ENCODE measurements around the gene MBP.

GRCh38 chr18:77150588-77150987, 18.0 kb upstream of the MBP start:
- TF ChIP-seq, protein P1, sequence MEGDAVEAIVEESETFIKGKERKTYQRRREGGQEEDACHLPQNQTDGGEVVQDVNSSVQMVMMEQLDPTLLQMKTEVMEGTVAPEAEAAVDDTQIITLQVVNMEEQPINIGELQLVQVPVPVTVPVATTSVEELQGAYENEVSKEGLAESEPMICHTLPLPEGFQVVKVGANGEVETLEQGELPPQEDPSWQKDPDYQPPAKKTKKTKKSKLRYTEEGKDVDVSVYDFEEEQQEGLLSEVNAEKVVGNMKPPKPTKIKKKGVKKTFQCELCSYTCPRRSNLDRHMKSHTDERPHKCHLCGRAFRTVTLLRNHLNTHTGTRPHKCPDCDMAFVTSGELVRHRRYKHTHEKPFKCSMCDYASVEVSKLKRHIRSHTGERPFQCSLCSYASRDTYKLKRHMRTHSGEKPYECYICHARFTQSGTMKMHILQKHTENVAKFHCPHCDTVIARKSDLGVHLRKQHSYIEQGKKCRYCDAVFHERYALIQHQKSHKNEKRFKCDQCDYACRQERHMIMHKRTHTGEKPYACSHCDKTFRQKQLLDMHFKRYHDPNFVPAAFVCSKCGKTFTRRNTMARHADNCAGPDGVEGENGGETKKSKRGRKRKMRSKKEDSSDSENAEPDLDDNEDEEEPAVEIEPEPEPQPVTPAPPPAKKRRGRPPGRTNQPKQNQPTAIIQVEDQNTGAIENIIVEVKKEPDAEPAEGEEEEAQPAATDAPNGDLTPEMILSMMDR (conservative IDR thresholded peaks at IDR 0.05; ENCODE audit: low read depth in 2 of 2), result no peak
- TF ChIP-seq EZH2 (IDR thresholded peaks at IDR 0.05; ENCODE audit: low read depth, unreplicated experiment) (no peak), CREB1 (CRISPR knock-in tag; IDR thresholded peaks at IDR 0.05; ENCODE audit: low read depth) (no peak), STAT1 (IDR thresholded peaks at IDR 0.05; ENCODE audit: unreplicated experiment) (no peak), REST (IDR thresholded peaks at IDR 0.05; ENCODE audit: unreplicated experiment) (no peak), JUNB (IDR thresholded peaks at IDR 0.05; ENCODE audit: unreplicated experiment) (no peak), EZH2phosphoT487 (IDR thresholded peaks at IDR 0.05; ENCODE audit: unreplicated experiment) (no peak), POLR2AphosphoS5 (IDR thresholded peaks at IDR 0.05; ENCODE audit: low read depth) (no peak), ZNF114 (CRISPR knock-in tag; IDR thresholded peaks at IDR 0.05) (no peak), ZNF331 (CRISPR knock-in tag; IDR thresholded peaks at IDR 0.05; ENCODE audit: low read depth) (no peak)
- TF ChIP-seq, protein P2, sequence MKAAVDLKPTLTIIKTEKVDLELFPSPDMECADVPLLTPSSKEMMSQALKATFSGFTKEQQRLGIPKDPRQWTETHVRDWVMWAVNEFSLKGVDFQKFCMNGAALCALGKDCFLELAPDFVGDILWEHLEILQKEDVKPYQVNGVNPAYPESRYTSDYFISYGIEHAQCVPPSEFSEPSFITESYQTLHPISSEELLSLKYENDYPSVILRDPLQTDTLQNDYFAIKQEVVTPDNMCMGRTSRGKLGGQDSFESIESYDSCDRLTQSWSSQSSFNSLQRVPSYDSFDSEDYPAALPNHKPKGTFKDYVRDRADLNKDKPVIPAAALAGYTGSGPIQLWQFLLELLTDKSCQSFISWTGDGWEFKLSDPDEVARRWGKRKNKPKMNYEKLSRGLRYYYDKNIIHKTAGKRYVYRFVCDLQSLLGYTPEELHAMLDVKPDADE (IDR thresholded peaks at IDR 0.05), result no peak

Measured in GM23338 (cell line).